ENCODE data around the gene EXOSC3. TPM values are rescaled to one million over a fixed set of nuclear protein-coding genes. Genes with fewer than 3 reads are reported as not detected.

Gene EXOSC3
- total and polyA plus RNA-seq, 2 donors from 2014 or later = 31.6 to 32.3 TPM

DNA sequence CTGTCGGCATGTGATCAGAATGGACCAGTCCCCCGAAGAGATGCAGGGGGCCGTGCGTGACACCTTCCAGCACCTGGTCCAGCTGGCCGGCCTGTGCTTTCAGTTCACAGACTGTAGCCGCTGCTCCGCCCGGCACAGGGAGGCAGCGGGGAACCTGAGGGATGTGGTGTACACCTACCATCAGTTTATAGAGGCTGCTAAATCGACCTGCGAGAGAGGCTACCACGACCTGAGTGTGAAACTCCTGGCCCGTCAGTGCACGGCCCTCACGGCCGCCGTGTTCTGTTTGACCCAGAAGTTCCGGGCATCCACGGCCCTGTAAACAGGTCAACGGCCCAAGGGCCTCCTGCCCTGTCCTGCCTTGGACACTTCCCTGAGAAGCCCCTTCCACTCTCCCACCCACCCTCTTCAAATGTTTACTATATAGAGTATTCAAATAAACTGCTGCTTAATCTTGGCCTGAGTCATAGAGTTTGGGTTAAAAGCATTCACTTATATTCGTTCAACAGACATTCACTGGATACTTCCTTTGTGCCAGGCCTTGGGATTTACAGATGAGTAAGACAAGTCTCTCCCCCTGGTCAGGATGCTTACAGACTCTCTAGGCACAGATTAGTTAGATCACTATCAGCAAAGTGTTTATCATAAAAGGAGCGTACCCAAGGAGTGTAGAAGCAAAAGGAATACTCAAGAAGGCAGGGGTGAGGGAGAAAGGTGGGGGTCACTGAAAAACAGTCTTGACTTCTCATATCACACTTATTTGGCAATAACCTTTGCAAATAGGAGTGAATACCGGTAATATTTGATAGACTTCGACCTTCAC, 38.2 kb downstream of the EXOSC3 start:
- H3K9me3 ChIP-seq (ENCODE audit: control insufficient read depth in 2 of 3, insufficient read depth in 1 of 3, low read length in 3 of 3) = no peaks in the 10 kb centered on the region
- FAIRE-seq = no peak

GRCh38 chr9:37745970-37746369, 38.9 kb downstream of the EXOSC3 start:
- no peak for FAIRE-seq
- no peak overlapping the region for H3K4me3 ChIP-seq (ENCODE audit: low read length in 3 of 3)
- no peaks in the 10 kb centered on the region for H3K9me3 ChIP-seq (ENCODE audit: control insufficient read depth in 2 of 3, insufficient read depth in 1 of 3, low read length in 3 of 3)
- no peak overlapping the region for H3K9ac ChIP-seq (ENCODE audit: low read length in 3 of 3)
- DNase-seq = no peak
- no peak for TF ChIP-seq CTCF (IDR thresholded peaks at IDR 0.05; ENCODE audit: borderline replicate concordance, extremely low read depth, insufficient read depth)
- no peak overlapping the region for H3K27ac ChIP-seq (ENCODE audit: low read depth in 2 of 2, low read length in 2 of 2)
- no peaks in the 10 kb centered on the region for H3K27me3 ChIP-seq (ENCODE audit: control insufficient read depth, insufficient read depth, low read length)
- no peaks in the 10 kb centered on the region for H3K36me3 ChIP-seq (ENCODE audit: control insufficient read depth in 2 of 3, insufficient read depth in 3 of 3, low read length in 3 of 3)
- peaks cover 0 to 3% (median 0%) of the 10 kb centered on the region in 3 donors for H3K4me1 ChIP-seq (ENCODE audit: control insufficient read depth in 2 of 3, insufficient read depth in 2 of 3, low read depth in 1 of 3, low read length in 3 of 3)
- intact Hi-C loops (cut with DNase I) = no loop called here

More for the DNA sequence above, 38.2 kb downstream of the EXOSC3 start:
- H3K36me3 ChIP-seq (ENCODE audit: control insufficient read depth in 2 of 3, insufficient read depth in 3 of 3, low read length in 3 of 3) = no peaks in the 10 kb centered on the region
- no peaks in the 10 kb centered on the region for H3K27me3 ChIP-seq (ENCODE audit: control insufficient read depth, insufficient read depth, low read length)
- TF ChIP-seq CTCF (IDR thresholded peaks at IDR 0.05; ENCODE audit: borderline replicate concordance, extremely low read depth, insufficient read depth) = no peak
- peaks cover 0 to 3% (median 0%) of the 10 kb centered on the region in 3 donors for H3K4me1 ChIP-seq (ENCODE audit: control insufficient read depth in 2 of 3, insufficient read depth in 2 of 3, low read depth in 1 of 3, low read length in 3 of 3)
- no peak overlapping the region for H3K9ac ChIP-seq (ENCODE audit: low read length in 3 of 3)
- DNase-seq = no peak
- no peak overlapping the region for H3K4me3 ChIP-seq (ENCODE audit: low read length in 3 of 3)
- no peak overlapping the region for H3K27ac ChIP-seq (ENCODE audit: low read depth in 2 of 2, low read length in 2 of 2)
- intact Hi-C loops (cut with DNase I) = no loop called here

GRCh38 chr9:37740631-37741328, 44.1 kb downstream of the EXOSC3 start:
- no peaks in the 10 kb centered on the region for H3K27me3 ChIP-seq (ENCODE audit: control insufficient read depth, insufficient read depth, low read length)
- DNase-seq = no peak
- intact Hi-C loops (cut with DNase I) = no loop called here
- no peak overlapping the region for H3K27ac ChIP-seq (ENCODE audit: low read depth in 2 of 2, low read length in 2 of 2)
- no peak for FAIRE-seq
- H3K4me1 ChIP-seq (ENCODE audit: control insufficient read depth in 2 of 3, insufficient read depth in 2 of 3, low read depth in 1 of 3, low read length in 3 of 3) = no peaks in the 10 kb centered on the region
- no peak for TF ChIP-seq CTCF (IDR thresholded peaks at IDR 0.05; ENCODE audit: borderline replicate concordance, extremely low read depth, insufficient read depth)
- H3K36me3 ChIP-seq (ENCODE audit: control insufficient read depth in 2 of 3, insufficient read depth in 3 of 3, low read length in 3 of 3) = no peaks in the 10 kb centered on the region
- H3K9ac ChIP-seq (ENCODE audit: low read length in 3 of 3) = no peak overlapping the region
- H3K4me3 ChIP-seq (ENCODE audit: low read length in 3 of 3) = no peak overlapping the region
- no peaks in the 10 kb centered on the region for H3K9me3 ChIP-seq (ENCODE audit: control insufficient read depth in 2 of 3, insufficient read depth in 1 of 3, low read length in 3 of 3)

Measured in kidney (tissue), 14 donors.